MCF 10A (cell line): Measurements from ENCODE around the gene OPCML. TPM values are rescaled to one million over a fixed set of nuclear protein-coding genes. Genes with fewer than 3 reads are reported as not detected.

Experiments used
- BruUV-seq: library from RNA; stranded (reverse); fragments of 400-500 nt; replicated peaks from 2 replicates; lab custom pipeline; 2021; lab: Mats Ljungman, UMichigan
- CTCF ChIA-PET: fragments of 300-600 bp; sonication (Branson Sonifier 250); formaldehyde crosslinking; extraction: SDS; loops from one replicate; lab custom pipeline; 2021; ENCODE audit warnings: antibody characterized with exemption, inconsistent platforms; lab: Yijun Ruan, JAX
- POLR2A ChIA-PET: fragments of 300-600, 350-650 bp; sonication (Branson Sonifier 250); formaldehyde crosslinking; extraction: SDS; loops from one replicate; lab custom pipeline; 2020; ENCODE audit warnings: antibody characterized with exemption, inconsistent platforms; lab: Yijun Ruan, JAX
- DNase-seq: peaks from one replicate; pipeline ENCODE4 v3.0.0-alpha.2; 2018; ENCODE audit not compliant: unreplicated experiment
- H3K27ac Mint-ChIP-seq: one replicate; pipeline ENCODE4 v1.8.0; 2022; ENCODE audit warnings: mild to moderate bottlenecking, low read depth, mixed read lengths; ENCODE audit not compliant: unreplicated experiment
- H3K27me3 Mint-ChIP-seq: one replicate; pipeline ENCODE4 v1.8.0; 2022; ENCODE audit warnings: mixed read lengths; ENCODE audit not compliant: insufficient read depth, unreplicated experiment
- H3K36me3 Mint-ChIP-seq: one replicate; pipeline ENCODE4 v1.8.0; 2022; ENCODE audit warnings: mild to moderate bottlenecking, moderate library complexity, mixed read lengths; ENCODE audit not compliant: insufficient read depth, unreplicated experiment
- H3K4me1 Mint-ChIP-seq: one replicate; pipeline ENCODE4 v1.8.0; 2022; ENCODE audit warnings: mixed read lengths; ENCODE audit not compliant: insufficient read depth, unreplicated experiment
- H3K4me3 Mint-ChIP-seq: one replicate; pipeline ENCODE4 v1.8.0; 2022; ENCODE audit warnings: mild to moderate bottlenecking, moderate library complexity, mixed read lengths; ENCODE audit not compliant: unreplicated experiment
- H3K9me3 Mint-ChIP-seq: one replicate; pipeline ENCODE4 v1.8.0; 2022; ENCODE audit warnings: mixed read lengths; ENCODE audit not compliant: unreplicated experiment
- CTCF ChIP-seq: fragments of 200-600 bp; IDR thresholded peaks from one replicate; pipeline ENCODE4 v1.8.0; 2022; ENCODE audit warnings: antibody characterized with exemption, mild to moderate bottlenecking; ENCODE audit not compliant: unreplicated experiment
- intact Hi-C: fragments of 100-400 bp; cut with micrococcal nuclease; formaldehyde crosslinking; loops from 2 replicates; pipeline ENCODE4 v1.14.1; 2022
- total RNA-seq: library from RNA; stranded (reverse); gene quantifications from 2 replicates; pipeline ENCODE4 v1.2.3, GENCODE V29; 2022

OPCML gene
- total RNA-seq, 1 experiment from 2014 or later: not detected

- DNase-seq: no peak
- intact Hi-C loops: no loop called here
- H3K4me3 Mint-ChIP-seq: no peak overlapping the region
Observed at GRCh38 chr11:132865623-132866022, 666.7 kb downstream of the OPCML start.

GRCh38 chr11:132864811-132865576, 667.3 kb downstream of the OPCML start:
- no peak for DNase-seq
- Mint-ChIP-seq H3K4me1 (no peaks in the 10 kb centered on the region), H3K36me3 (no peaks in the 10 kb centered on the region), H3K27me3 (no peaks in the 10 kb centered on the region), H3K9me3 (no peaks in the 10 kb centered on the region), H3K4me3 (no peak overlapping the region), H3K27ac (no peak overlapping the region)
- ChIA-PET POLR2A (no interaction called here), CTCF (interaction anchor here (0.6 kb wide), 1 partner anchor 165 kb away, joined by 7 read pairs; no protein-coding TSS in a partner anchor)
- no peak for TF ChIP-seq CTCF
- intact Hi-C loops: no loop called here
- BruUV-seq: no TSS peak

More at GRCh38 chr11:132865623-132866022, 666.7 kb downstream of the OPCML start:
- no peaks in the 10 kb centered on the region for H3K4me1 Mint-ChIP-seq
- H3K36me3 Mint-ChIP-seq: no peaks in the 10 kb centered on the region
- ChIA-PET POLR2A (no interaction called here), CTCF (interaction anchor here (1.1 kb wide), 1 partner anchor 75 kb away, joined by 4 read pairs; no protein-coding TSS in a partner anchor)
- no peaks in the 10 kb centered on the region for H3K27me3 Mint-ChIP-seq
- BruUV-seq: no TSS peak
- H3K27ac Mint-ChIP-seq: no peak overlapping the region
- no peaks in the 10 kb centered on the region for H3K9me3 Mint-ChIP-seq
- TF ChIP-seq CTCF: no peak

- DNase-seq: no peak
- Mint-ChIP-seq H3K27me3 (no peaks in the 10 kb centered on the region), H3K27ac (no peak overlapping the region), H3K9me3 (no peaks in the 10 kb centered on the region), H3K4me1 (no peaks in the 10 kb centered on the region), H3K4me3 (no peak overlapping the region), H3K36me3 (no peaks in the 10 kb centered on the region)
- no peak for TF ChIP-seq CTCF
- intact Hi-C loops: no loop called here
- BruUV-seq: no TSS peak
- ChIA-PET CTCF (interaction anchor here (0.6 to 0.7 kb wide), 2 partner anchors 83 to 1397 kb away, joined by 3 to 4 read pairs; no protein-coding TSS in a partner anchor), POLR2A (no interaction called here)
Observed at GRCh38 chr11:132862933-132863332, 669.4 kb downstream of the OPCML start.

- no peak for DNase-seq
- no peak overlapping the region for H3K4me3 Mint-ChIP-seq
- no peak overlapping the region for H3K27ac Mint-ChIP-seq
- BruUV-seq: no TSS peak
- no peaks in the 10 kb centered on the region for H3K4me1 Mint-ChIP-seq
- H3K36me3 Mint-ChIP-seq: no peaks in the 10 kb centered on the region
- no peaks in the 10 kb centered on the region for H3K9me3 Mint-ChIP-seq
- H3K27me3 Mint-ChIP-seq: no peaks in the 10 kb centered on the region
- POLR2A ChIA-PET: no interaction called here
- intact Hi-C loops: no loop called here
- TF ChIP-seq CTCF: no peak
- CTCF ChIA-PET: interaction anchor here (0.6 to 1.0 kb wide), 4 partner anchors 78 to 1397 kb away, joined by 3 to 4 read pairs (median 3); no protein-coding TSS in a partner anchor
Observed at GRCh38 chr11:132862137-132862536, 670.2 kb downstream of the OPCML start.
